OCI-LY7 (cell line): ENCODE measurements around the gene GPT2.

ENCODE experiments used
- CTCF ChIP-seq: fragments of 200-600 bp; sonication (generic); conservative IDR thresholded peaks from 2 replicates; pipeline ENCODE4 v1.5.1; 2014; ENCODE audit warnings: mild to moderate bottlenecking, antibody characterized with exemption, low read length, moderate library complexity, mixed read lengths
- EZH2phosphoT487 ChIP-seq: fragments of 200-600 bp; sonication (generic); IDR thresholded peaks from 2 replicates; pipeline ENCODE4 v1.6.1; 2018; ENCODE audit warnings: low read depth, borderline replicate concordance, mild to moderate bottlenecking, mixed run types, antibody characterized with exemption, low read length, moderate library complexity, mixed read lengths

GRCh38 chr16:46970089-46970488, 85.9 kb downstream of the GPT2 start:
- TF ChIP-seq CTCF (no peak), EZH2phosphoT487 (no peak)
